Activated naive CD8-positive, alpha-beta T cell treated with anti-CD3 and anti-CD28 coated beads, Interleukin-2, amount 10 ng/mL, durations not matched to agents 7 days and 5 days (primary cell): ENCODE results near the gene SP100. TPM values are rescaled to one million over a fixed set of nuclear protein-coding genes. Genes with fewer than 3 reads are reported as not detected.
A peak's percentile ranks its signal among the peaks of the same experiment; 100 is the strongest.
"Not testable (repeated sequence)": the region's sequence is repeated elsewhere in the genome, so short reads cannot be mapped to it uniquely, and the experiment has no call there.

Source experiments
- ATAC-seq: fragments of 150-1000 bp; cut with Tn5 transposase; one replicate; pipeline ENCODE4 v1.10.0; 2021; ENCODE audit warnings: low read depth, moderate library complexity
- POLR2A ChIA-PET: fragments of 350-600 bp; sonication (Branson Sonifier 250); formaldehyde crosslinking; loops from one replicate; lab custom pipeline; 2021; ENCODE audit warnings: antibody characterized with exemption; lab: Charles Lee
- DNase-seq: peaks from one replicate; pipeline ENCODE4 v3.0.0; 2021
- H3K27ac Mint-ChIP-seq: one replicate; pipeline ENCODE4 v1.8.0; 2022; ENCODE audit warnings: mild to moderate bottlenecking, mixed read lengths
- H3K27me3 Mint-ChIP-seq: one replicate; pipeline ENCODE4 v1.8.0; 2022; ENCODE audit warnings: mild to moderate bottlenecking, moderate library complexity, mixed read lengths
- H3K36me3 Mint-ChIP-seq: one replicate; pipeline ENCODE4 v1.8.0; 2021; ENCODE audit warnings: mild to moderate bottlenecking, mixed read lengths
- H3K4me1 Mint-ChIP-seq: one replicate; pipeline ENCODE4 v1.8.0; 2021; ENCODE audit warnings: mixed read lengths
- H3K4me3 Mint-ChIP-seq: one replicate; pipeline ENCODE4 v1.8.0; 2022; ENCODE audit warnings: mild to moderate bottlenecking, moderate library complexity, mixed read lengths
- H3K9me3 Mint-ChIP-seq: one replicate; pipeline ENCODE4 v1.8.0; 2021; ENCODE audit warnings: mixed read lengths
- total RNA-seq, 2 experiments: library from RNA; stranded (reverse); gene quantifications; one replicate each; pipeline ENCODE4 v1.2.3, GENCODE V29; 2021

Gene SP100
- total RNA-seq, 2 experiments from 2014 or later = 301 to 314 TPM

GRCh38 chr2:230429513-230429912 lies 13.5 kb downstream of the SP100 start:
- DNase-seq = no peak
- Mint-ChIP-seq H3K9me3 (peaks cover 3% of the 10 kb centered on the region), H3K4me1 (peaks cover 54% of the 10 kb centered on the region), H3K4me3 (no peak overlapping the region), H3K36me3 (peaks cover 79% of the 10 kb centered on the region), H3K27ac (no peak overlapping the region), H3K27me3 (no peaks in the 10 kb centered on the region)
- no peak for ATAC-seq
- POLR2A ChIA-PET = no interaction called here

GRCh38 chr2:230430957-230431910 lies 15.2 kb downstream of the SP100 start:
- ATAC-seq (peak; percentile 63), DNase-seq (no peak)
- Mint-ChIP-seq H3K9me3 (peaks cover 3% of the 10 kb centered on the region), H3K27ac (peak overlapping the region; percentile 36), H3K4me1 (peaks cover 49% of the 10 kb centered on the region), H3K36me3 (peaks cover 78% of the 10 kb centered on the region), H3K27me3 (no peaks in the 10 kb centered on the region), H3K4me3 (peak overlapping the region; percentile 13)
- POLR2A ChIA-PET = interaction anchor here (1.2 kb wide), 1 partner anchor 15 kb away, joined by 3 read pairs; the partner anchor contains the start of gene SP100

- H3K4me1 Mint-ChIP-seq = peaks cover 44% of the 10 kb centered on the region
- peaks cover 77% of the 10 kb centered on the region for H3K36me3 Mint-ChIP-seq
- no peak overlapping the region for H3K27ac Mint-ChIP-seq
- no peak for ATAC-seq
- DNase-seq = no peak
- H3K9me3 Mint-ChIP-seq = peaks cover 2% of the 10 kb centered on the region
- POLR2A ChIA-PET = no interaction called here
- no peaks in the 10 kb centered on the region for H3K27me3 Mint-ChIP-seq
- no peak overlapping the region for H3K4me3 Mint-ChIP-seq
Measured at GRCh38 chr2:230434677-230435324, 18.8 kb downstream of the SP100 start.

DNA sequence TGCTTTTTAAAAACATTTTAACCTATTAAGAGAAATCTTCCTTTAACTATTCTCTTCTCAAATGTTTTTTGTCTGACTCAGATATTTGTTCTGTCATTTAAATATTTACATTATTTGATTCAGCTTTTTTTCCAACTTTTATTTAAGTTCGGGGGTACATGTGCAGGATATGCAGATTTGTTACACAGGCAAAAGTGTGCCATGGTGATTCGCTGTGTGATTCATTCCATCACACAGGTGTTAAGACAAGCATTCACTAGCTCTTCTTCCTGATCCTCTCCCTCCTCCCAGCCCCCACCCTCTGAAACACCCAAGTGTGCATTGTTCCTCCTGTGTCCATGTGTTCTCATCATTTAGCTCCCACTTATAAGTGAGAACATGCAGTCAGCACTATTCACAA lies 19.4 kb downstream of the SP100 start:
- no peak for DNase-seq
- Mint-ChIP-seq H3K36me3 (peaks cover 73% of the 10 kb centered on the region), H3K27me3 (no peaks in the 10 kb centered on the region), H3K9me3 (peaks cover 2% of the 10 kb centered on the region), H3K27ac (no peak overlapping the region), H3K4me1 (peaks cover 42% of the 10 kb centered on the region), H3K4me3 (no peak overlapping the region)
- no peak for ATAC-seq
- POLR2A ChIA-PET = no interaction called here

GRCh38 chr2:230439121-230439520 lies 23.1 kb downstream of the SP100 start:
- POLR2A ChIA-PET, H3K27me3 Mint-ChIP-seq, ATAC-seq, DNase-seq, H3K9me3 Mint-ChIP-seq: not testable (repeated sequence)
- Mint-ChIP-seq H3K4me3 (peak overlapping the region; percentile 27), H3K27ac (peak overlapping the region; percentile 89), H3K36me3 (peaks cover 65% of the 10 kb centered on the region), H3K4me1 (peaks cover 44% of the 10 kb centered on the region)

DNA sequence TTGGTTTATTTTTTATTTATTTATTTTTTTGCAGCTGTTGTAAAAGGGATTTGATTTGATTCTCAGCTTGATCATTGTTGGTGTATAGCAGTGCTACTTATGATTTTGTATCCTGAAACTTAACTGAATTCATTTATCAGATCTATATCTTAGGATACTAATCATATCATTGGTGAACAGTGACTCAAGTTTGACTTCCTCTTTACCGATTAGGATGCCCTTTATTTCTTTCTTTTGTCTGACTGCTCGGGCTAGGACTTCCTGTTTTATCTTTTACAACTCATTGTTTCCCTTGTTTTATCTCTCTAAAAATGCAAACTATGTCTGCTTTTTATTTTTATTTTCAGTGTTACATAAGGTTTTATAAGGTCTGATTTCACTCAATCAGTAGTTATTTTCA lies 23.6 kb downstream of the SP100 start:
- ATAC-seq (peak; percentile 46), DNase-seq (no peak)
- Mint-ChIP-seq H3K27me3 (no peaks in the 10 kb centered on the region), H3K4me3 (peak overlapping the region; percentile 84), H3K36me3 (peaks cover 65% of the 10 kb centered on the region), H3K4me1 (peaks cover 42% of the 10 kb centered on the region), H3K27ac (peak overlapping the region; percentile 89), H3K9me3 (peaks cover 2% of the 10 kb centered on the region)
- POLR2A ChIA-PET = no interaction called here

DNA sequence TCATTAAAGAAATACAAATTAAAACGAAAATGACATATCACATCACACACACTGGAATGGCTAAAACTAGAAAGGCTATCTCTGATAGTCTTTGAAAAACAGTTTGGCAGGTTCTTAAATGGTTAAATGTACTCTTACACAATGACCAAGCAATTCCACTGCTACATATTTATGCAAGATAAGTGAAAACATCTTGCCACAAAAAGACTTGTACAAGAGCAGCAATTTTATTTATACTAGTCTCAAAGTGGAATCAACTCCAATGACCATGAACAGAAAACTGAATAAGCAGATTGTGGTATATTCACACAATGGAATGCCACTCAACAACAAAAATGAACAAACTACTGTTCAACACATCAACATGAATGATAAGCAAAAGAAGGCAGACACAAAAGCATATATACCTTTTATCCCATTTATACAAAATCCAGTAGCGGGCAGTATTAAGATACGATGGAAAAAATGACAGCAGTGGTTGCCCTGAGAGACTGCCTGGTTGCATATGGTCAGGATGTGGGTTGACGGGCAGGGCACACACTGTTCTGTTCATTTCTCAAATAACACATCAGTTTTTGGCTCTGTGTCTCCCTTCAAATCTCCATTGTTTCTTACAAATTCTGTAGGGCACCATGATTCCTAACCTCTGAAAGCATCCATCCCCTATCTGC lies 25.4 kb downstream of the SP100 start:
- H3K27me3 Mint-ChIP-seq = no peaks in the 10 kb centered on the region
- peak overlapping the region; percentile 56 for H3K4me3 Mint-ChIP-seq
- H3K27ac Mint-ChIP-seq = peak overlapping the region; percentile 56
- POLR2A ChIA-PET = no interaction called here
- ATAC-seq (peak; percentile 84), DNase-seq (peak; percentile 53)
- peaks cover 2% of the 10 kb centered on the region for H3K9me3 Mint-ChIP-seq
- H3K4me1 Mint-ChIP-seq = peaks cover 42% of the 10 kb centered on the region
- peaks cover 57% of the 10 kb centered on the region for H3K36me3 Mint-ChIP-seq

DNA sequence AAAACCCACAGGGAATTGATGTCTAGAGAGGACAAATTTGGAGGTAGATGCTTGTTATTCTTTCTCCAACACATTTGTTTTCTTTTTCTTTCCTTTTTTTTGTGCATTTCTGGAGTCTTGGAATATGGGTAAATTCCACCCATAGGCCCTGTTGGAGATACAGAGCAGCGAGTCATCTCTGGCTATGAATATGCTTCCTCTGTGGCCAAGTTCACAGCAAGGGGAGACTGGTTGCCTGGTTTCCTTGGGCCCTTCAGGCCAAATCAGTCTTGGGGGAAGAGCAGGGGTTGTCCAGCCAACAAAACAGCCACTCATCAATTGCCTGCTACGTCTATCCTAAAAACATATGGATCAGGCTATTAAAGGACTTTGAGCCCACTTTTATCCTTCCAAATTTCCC lies 27.5 kb downstream of the SP100 start:
- no peak overlapping the region for H3K4me3 Mint-ChIP-seq
- H3K27ac Mint-ChIP-seq = no peak overlapping the region
- no peak for ATAC-seq

GRCh38 chr2:230444832-230445231 lies 28.8 kb downstream of the SP100 start:
- H3K9me3 Mint-ChIP-seq = no peaks in the 10 kb centered on the region
- H3K4me1 Mint-ChIP-seq = peaks cover 61% of the 10 kb centered on the region
- no peaks in the 10 kb centered on the region for H3K27me3 Mint-ChIP-seq
- no peak overlapping the region for H3K27ac Mint-ChIP-seq
- ATAC-seq (no peak), DNase-seq (no peak)
- POLR2A ChIA-PET = no interaction called here
- peaks cover 60% of the 10 kb centered on the region for H3K36me3 Mint-ChIP-seq
- H3K4me3 Mint-ChIP-seq = no peak overlapping the region

More for the DNA sequence above, 27.5 kb downstream of the SP100 start:
- H3K9me3 Mint-ChIP-seq = no peaks in the 10 kb centered on the region
- POLR2A ChIA-PET = no interaction called here
- no peak for DNase-seq
- H3K36me3 Mint-ChIP-seq = peaks cover 63% of the 10 kb centered on the region
- H3K27me3 Mint-ChIP-seq = no peaks in the 10 kb centered on the region
- H3K4me1 Mint-ChIP-seq = peaks cover 62% of the 10 kb centered on the region

GRCh38 chr2:230447036-230447435 lies 31.0 kb downstream of the SP100 start:
- ATAC-seq (no peak), DNase-seq (no peak)
- Mint-ChIP-seq H3K27me3 (no peaks in the 10 kb centered on the region), H3K27ac (peak overlapping the region; percentile 72), H3K4me1 (peaks cover 52% of the 10 kb centered on the region), H3K9me3 (no peaks in the 10 kb centered on the region), H3K36me3 (peaks cover 74% of the 10 kb centered on the region), H3K4me3 (no peak overlapping the region)
- POLR2A ChIA-PET = interaction anchor here (0.8 to 1.9 kb wide), 3 partner anchors 31 to 222 kb away, joined by 3 to 6 read pairs (median 3); partner anchors contain the start of genes SP100 and SP140

GRCh38 chr2:230447455-230448451 lies 31.8 kb downstream of the SP100 start:
- Mint-ChIP-seq H3K27me3 (no peaks in the 10 kb centered on the region), H3K4me3 (peak overlapping the region; percentile 51), H3K9me3 (no peaks in the 10 kb centered on the region), H3K4me1 (peaks cover 50% of the 10 kb centered on the region), H3K36me3 (peaks cover 78% of the 10 kb centered on the region), H3K27ac (peak overlapping the region; percentile 84)
- peak; percentile 66 for ATAC-seq
- POLR2A ChIA-PET = interaction anchor here (0.6 to 1.9 kb wide), 7 partner anchors 17 to 222 kb away, joined by 3 to 6 read pairs (median 3); partner anchors contain the start of genes SP100, SP140 and SP140L
- no peak for DNase-seq

GRCh38 chr2:230449901-230450467 lies 34.0 kb downstream of the SP100 start:
- Mint-ChIP-seq H3K9me3 (peaks cover 2% of the 10 kb centered on the region), H3K27ac (peak overlapping the region; percentile 0), H3K27me3 (no peaks in the 10 kb centered on the region), H3K4me1 (peaks cover 47% of the 10 kb centered on the region), H3K36me3 (peaks cover 85% of the 10 kb centered on the region), H3K4me3 (no peak overlapping the region)
- POLR2A ChIA-PET = no interaction called here
- ATAC-seq = no peak
- DNase-seq = no peak
